ENCODE results near the gene PTPRK. TPM values are rescaled to one million over a fixed set of nuclear protein-coding genes. Genes with fewer than 3 reads are reported as not detected.

The PTPRK gene
- polyA plus RNA-seq, 3 donors = 0.01 TPM; not detected in 2

- no peak overlapping the region for H3K4me3 ChIP-seq (replicated peaks in 1 of 3; ENCODE audit: low read depth in 2 of 3, low read length in 3 of 3)
- no peaks in the 10 kb centered on the region for H3K79me2 ChIP-seq (ENCODE audit: insufficient read depth, low read length)
- Mint-ChIP-seq H3K9me3 (peaks cover 0 to 3% (median 0%) of the 10 kb centered on the region in 7 donors), H3K4me1 (no peaks in the 10 kb centered on the region), H3K4me3 (no peak overlapping the region), H3K27me3 (ENCODE audit: low read depth in 3 of 3) (no peaks in the 10 kb centered on the region), H3K36me3 (no peaks in the 10 kb centered on the region), H3K27ac (no peak overlapping the region)
- no peaks in the 10 kb centered on the region for H4K20me1 ChIP-seq (ENCODE audit: insufficient read depth, low read length)
- no peaks in the 10 kb centered on the region for H3K27me3 ChIP-seq (ENCODE audit: control insufficient read depth in 2 of 2, insufficient read depth in 2 of 2, low read length in 2 of 2)
- H3K9ac ChIP-seq (ENCODE audit: insufficient read depth, low read length, poor library complexity, severe bottlenecking) = no peak overlapping the region
- no peak overlapping the region for H3K4me2 ChIP-seq (replicated peaks; ENCODE audit: extremely low read depth, low read length, poor library complexity, severe bottlenecking)
- no peak for TF ChIP-seq CTCF (IDR thresholded peaks at IDR 0.05)
- H2AFZ ChIP-seq (ENCODE audit: insufficient read depth, low read depth, low read length, poor library complexity, severe bottlenecking) = no peak overlapping the region
- intact Hi-C loops (cut with micrococcal nuclease) = no loop called here
- no peaks in the 10 kb centered on the region for H3K9me3 ChIP-seq (replicated peaks in 1 of 2; ENCODE audit: control insufficient read depth in 1 of 2, insufficient read depth in 1 of 2, low read length in 2 of 2)
- no peaks in the 10 kb centered on the region for H3K36me3 ChIP-seq (replicated peaks in 1 of 2; ENCODE audit: control insufficient read depth in 1 of 2, insufficient read depth in 2 of 2, low read length in 2 of 2)
- H3K4me1 ChIP-seq (ENCODE audit: control insufficient read depth in 1 of 2, insufficient read depth in 2 of 2, low read length in 2 of 2) = no peaks in the 10 kb centered on the region
- no peak for DNase-seq
- H3K27ac ChIP-seq (ENCODE audit: low read depth in 1 of 2, low read length in 2 of 2) = no peak overlapping the region
- WGBS (ENCODE audit: insufficient coverage) = no CpG with 5 or more reads among the region's 2 CpGs
Measured at GRCh38 chr6:127971386-127971785, 549.0 kb downstream of the PTPRK start.

GRCh38 chr6:127969701-127970100 is 550.7 kb downstream of the PTPRK start:
- Histone ChIP-seq H3K79me2 (ENCODE audit: insufficient read depth, low read length) (no peaks in the 10 kb centered on the region), H3K4me1 (ENCODE audit: control insufficient read depth in 1 of 2, insufficient read depth in 2 of 2, low read length in 2 of 2) (no peaks in the 10 kb centered on the region), H3K27ac (ENCODE audit: low read depth in 1 of 2, low read length in 2 of 2) (no peak overlapping the region), H4K20me1 (ENCODE audit: insufficient read depth, low read length) (no peaks in the 10 kb centered on the region), H3K9me3 (replicated peaks in 1 of 2; ENCODE audit: control insufficient read depth in 1 of 2, insufficient read depth in 1 of 2, low read length in 2 of 2) (no peaks in the 10 kb centered on the region), H3K36me3 (replicated peaks in 1 of 2; ENCODE audit: control insufficient read depth in 1 of 2, insufficient read depth in 2 of 2, low read length in 2 of 2) (no peaks in the 10 kb centered on the region), H3K9ac (ENCODE audit: insufficient read depth, low read length, poor library complexity, severe bottlenecking) (no peak overlapping the region), H3K4me2 (replicated peaks; ENCODE audit: extremely low read depth, low read length, poor library complexity, severe bottlenecking) (no peak overlapping the region), H3K4me3 (replicated peaks in 1 of 3; ENCODE audit: low read depth in 2 of 3, low read length in 3 of 3) (no peak overlapping the region), H3K27me3 (ENCODE audit: control insufficient read depth in 2 of 2, insufficient read depth in 2 of 2, low read length in 2 of 2) (no peaks in the 10 kb centered on the region), H2AFZ (ENCODE audit: insufficient read depth, low read depth, low read length, poor library complexity, severe bottlenecking) (no peak overlapping the region)
- Mint-ChIP-seq H3K27me3 (ENCODE audit: low read depth in 3 of 3) (no peaks in the 10 kb centered on the region), H3K27ac (no peak overlapping the region), H3K36me3 (no peaks in the 10 kb centered on the region), H3K4me3 (no peak overlapping the region), H3K4me1 (no peaks in the 10 kb centered on the region), H3K9me3 (peaks cover 0 to 2% (median 0%) of the 10 kb centered on the region in 7 donors)
- no peak for TF ChIP-seq CTCF (IDR thresholded peaks at IDR 0.05)
- WGBS (ENCODE audit: insufficient coverage) = no CpG with 5 or more reads among the region's 3 CpGs
- no peak for DNase-seq
- intact Hi-C loops (cut with micrococcal nuclease) = no loop called here

Measured in CD14-positive monocyte (primary cell).